CD4-positive, alpha-beta T cell treated with Interleukin-15 for 4 hours (primary cell): ENCODE measurements around the gene INPP5K.
"Not testable (repeated sequence)": the region's sequence is repeated elsewhere in the genome, so short reads cannot be mapped to it uniquely, and the experiment has no call there.

ENCODE experiments used
- DNase-seq: peaks from one replicate; pipeline ENCODE4 v3.0.0-alpha.2; 2020; ENCODE audit warnings: low spot score

Gene INPP5K

DNA sequence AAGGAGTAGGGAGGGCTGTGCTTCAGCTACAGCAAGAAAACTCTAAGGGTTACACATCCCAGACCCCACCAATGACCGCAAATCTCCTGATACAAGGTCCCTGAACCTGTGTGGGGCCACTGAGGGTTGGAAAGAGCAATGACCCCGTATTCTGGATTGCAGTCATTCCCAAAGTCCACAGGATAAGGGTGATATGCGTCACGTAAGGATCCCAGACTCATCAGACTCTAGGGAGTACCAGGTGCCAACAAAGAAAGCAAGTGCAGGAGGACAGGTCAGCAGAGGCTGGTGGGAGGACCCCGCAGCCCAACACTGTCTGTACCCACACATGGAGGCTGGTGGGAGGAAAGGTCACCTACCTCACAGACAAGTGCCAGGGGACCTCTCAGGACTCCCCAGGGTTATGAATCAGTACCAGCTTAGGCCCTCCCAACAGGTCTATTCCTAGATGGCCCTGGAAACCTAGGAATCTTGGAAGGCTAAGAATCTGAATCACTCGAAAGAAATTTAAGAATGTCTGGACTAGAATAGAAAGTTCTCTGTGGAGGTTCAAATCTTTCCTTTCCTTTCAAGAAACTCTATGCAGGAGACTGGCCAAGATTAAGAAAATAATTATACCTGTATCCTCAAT is 30.0 kb upstream of the INPP5K start:
- DNase-seq: no peak

DNA sequence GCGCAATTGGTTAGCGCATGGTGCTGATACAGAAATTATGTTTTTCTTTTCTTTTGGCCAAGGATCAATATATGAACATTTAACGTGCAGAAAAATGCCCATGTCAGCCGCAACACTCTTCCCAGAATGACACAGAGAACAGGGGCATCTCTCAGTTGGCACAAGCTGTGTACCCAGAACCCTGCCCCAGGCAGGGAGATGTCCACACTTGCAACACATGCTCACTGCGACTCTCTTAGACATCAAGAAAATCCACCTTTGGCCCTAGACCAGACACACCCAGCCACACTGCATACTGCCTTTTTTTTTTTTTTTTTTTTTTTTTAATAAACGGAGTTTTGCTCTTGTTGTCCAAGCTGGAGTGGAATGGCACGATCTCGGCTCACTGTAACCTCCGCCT is 29.2 kb upstream of the INPP5K start:
- DNase-seq: no peak

DNA sequence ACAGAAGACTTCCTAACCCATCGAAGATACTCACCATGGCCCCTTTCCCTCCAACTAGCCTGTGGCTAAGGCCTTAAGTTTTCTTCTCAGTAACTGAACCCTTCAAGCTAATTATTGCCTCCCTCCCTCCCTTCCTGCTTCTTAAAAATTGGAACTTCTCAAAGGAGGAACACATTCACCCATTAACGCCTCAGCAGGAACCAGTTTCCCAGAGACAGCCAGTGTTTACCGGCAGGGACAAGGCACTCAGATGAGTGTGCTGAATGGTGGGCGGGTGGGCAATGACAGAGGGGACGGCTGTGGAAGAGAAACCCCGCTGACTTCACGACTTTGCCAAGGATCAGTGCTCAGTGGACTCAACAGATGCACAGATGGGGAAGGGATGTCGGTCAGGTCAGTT is 25.9 kb upstream of the INPP5K start:
- DNase-seq: no peak

DNA sequence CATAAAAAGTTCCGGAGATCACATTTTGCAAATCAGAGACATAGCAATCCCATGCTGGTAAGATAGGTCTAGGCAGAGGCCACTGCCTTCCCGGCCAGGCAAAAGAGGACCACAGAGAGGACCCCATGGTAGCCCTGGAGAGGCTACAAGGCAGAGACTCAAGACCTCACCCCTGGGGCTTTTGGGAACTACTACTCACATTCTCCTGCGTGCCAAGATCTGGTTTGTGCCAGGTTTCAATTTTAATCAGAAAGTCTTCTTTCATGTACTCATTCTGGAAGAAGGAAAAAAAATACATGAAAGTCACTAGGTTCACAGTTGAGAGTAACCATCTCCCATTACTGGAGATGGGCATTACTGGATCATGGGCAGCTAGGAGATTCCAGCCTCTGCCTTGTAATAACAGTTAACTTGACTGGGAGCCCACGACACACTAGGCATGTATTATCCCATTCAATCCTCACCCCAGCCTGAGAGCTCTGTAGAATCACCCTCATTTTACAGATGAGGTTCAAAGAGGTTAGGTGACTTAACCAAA is 25.0 kb upstream of the INPP5K start:
- no peak for DNase-seq

DNA sequence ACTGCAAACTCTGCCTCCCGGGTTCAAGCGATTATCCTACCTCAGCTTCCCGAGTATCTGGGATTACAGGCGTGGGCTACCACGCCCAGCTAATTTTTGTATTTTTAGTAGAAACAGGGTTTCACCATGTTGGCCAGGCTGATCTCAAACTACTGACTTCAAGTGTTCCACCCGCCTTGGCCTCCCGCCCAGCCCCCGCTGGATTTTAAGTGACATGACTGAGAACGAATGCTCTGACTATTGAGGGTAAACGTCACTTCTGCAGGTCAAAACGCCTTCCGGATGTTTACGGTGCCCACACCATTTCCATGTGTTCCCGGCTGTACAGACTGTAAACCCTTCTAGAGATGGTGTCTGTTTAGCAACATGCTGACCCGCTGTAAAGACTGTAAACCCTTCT is 23.4 kb upstream of the INPP5K start:
- DNase-seq: no peak

DNA sequence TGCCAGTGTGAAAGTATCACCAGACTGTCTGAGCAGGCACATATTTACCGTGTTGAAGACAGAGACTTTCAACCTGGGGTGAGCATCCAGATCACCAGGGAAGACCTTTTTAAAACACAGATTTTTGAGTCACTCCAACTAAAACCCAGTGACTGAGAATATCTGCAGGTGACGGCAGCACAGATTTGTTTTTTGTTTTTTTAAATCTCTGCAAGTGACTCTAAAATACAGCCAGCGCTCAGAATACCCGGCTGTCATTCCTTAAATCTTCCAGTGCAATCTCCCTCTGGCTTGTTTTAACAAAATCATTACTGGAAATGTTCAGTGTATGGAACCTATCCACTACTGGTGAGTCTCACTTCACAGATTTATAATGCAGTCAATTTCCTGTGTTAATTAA is 19.3 kb upstream of the INPP5K start:
- DNase-seq: no peak

DNA sequence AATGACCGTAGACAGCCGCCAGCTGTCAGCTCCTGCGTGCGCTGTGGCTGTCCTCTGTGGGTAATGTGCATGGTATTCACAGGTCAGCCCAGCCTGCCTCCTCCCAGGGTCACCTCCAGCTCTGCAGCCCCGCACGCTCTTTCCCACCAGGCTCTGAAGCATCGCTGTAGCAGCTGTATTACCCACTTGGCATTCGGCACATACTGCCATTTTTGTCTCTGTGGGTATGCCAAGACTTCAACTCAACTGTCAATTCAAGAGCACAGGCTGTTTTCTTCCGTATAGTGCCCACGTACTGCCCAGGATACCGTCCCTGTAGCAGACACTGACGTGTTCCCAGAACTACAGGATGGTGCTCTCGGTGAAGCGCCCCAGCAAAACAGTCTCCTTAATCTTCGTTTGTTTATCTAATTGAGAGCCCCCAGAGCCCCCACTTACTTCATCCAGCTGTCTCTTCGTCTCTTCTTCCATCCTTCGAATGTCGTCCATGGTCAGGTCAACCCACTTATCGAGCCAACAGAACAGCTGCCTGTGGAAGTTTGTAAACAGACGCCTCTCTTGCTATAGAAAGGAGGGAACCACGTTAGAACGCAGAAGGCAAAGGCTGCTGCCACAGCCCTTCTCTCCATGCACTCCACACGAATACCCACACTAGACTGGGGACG is 17.4 kb upstream of the INPP5K start:
- DNase-seq: no peak

DNA sequence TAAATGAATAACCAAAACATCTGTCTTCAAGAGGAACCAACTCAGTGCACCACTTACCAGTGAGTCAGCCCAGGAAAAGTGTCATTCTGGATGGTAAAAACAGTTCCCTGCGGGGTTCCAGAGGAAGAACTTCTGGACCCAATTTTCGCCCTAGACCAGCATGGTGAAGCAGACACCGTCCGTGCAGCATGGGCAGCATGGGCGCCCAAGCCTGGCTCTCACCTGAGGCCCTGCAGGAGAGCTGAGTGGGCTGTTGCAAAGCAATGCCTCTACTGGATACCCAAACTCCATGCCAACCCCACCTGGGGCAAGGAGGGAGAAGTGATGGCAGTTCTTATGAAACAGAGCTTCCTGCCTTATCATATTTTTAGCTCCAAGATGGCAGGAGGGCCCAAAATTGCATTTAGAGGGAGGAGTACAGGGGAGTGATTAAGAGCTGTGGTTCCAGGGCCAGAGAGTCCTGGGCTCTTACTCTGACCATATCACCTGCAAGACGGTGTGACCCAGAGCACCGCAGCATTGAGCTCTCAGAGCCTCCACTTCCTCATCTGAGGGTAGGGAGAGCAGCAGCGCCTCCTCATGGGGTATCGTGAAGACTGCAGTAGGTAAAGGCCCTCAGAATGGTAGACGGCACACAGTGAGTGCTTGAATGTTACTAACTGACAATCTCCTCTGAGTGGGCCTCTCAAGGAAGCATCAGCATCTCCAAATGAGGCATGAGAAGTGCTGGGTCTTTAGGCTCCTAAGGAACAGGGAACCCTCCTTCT is 16.6 kb upstream of the INPP5K start:
- DNase-seq: peak; percentile 32

DNA sequence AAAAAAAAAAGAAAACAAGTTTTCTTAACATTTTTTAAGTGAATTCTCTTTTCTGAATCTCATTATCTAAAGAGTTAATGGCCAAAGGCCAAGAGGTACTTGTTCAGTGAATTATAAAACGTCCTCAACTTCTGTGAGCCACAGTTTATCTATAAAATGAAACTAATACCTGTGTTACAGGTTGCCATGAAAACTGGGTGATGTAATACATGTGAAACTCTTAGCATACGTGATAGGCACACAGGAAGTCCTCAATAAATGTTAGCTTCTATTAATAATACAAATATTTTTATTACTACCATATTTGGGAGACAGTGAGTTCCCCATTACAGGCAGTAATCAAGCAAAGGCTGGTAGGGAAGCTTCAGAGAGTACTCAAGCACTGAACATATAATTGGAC is 13.5 kb upstream of the INPP5K start:
- DNase-seq: no peak

DNA sequence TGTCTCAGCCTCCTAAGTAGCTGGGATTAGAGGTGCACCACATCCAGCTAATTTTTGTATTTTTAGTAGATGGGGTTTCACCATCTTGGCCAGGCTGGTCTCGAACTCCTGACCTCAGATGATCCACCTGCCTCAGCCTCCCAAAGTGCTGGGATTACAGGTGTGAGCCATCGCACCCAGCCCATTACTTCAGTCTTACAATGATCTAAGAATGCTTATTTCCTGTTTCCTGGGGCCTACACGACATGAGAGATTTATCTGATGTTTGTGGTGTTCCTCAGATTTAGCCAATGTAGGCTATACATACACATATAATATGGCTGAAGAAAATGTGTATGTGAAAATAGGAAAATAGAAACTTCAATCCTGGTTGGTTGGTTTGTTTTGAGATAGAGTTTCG is 10.5 kb upstream of the INPP5K start:
- DNase-seq: peak; percentile 6

DNA sequence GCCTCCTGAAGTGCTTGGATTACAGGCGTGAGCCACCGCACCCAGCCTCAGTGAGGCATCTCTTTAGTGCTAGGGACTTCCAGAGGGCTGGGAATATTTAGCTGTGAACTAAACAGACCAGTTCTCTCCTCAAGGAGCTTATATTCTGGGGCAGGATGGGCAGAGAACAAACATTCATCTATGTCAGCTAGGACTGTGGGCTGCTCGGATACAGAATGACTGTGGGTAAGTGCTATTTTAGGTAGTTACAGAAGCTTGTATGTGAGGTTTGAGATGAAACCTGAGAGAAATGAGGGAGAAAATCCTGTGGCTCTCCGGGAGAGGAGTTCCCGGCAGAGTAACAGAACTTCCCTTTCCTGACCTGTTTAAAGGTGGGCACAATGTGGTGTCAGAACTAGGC is 6.2 kb upstream of the INPP5K start:
- DNase-seq: no peak

DNA sequence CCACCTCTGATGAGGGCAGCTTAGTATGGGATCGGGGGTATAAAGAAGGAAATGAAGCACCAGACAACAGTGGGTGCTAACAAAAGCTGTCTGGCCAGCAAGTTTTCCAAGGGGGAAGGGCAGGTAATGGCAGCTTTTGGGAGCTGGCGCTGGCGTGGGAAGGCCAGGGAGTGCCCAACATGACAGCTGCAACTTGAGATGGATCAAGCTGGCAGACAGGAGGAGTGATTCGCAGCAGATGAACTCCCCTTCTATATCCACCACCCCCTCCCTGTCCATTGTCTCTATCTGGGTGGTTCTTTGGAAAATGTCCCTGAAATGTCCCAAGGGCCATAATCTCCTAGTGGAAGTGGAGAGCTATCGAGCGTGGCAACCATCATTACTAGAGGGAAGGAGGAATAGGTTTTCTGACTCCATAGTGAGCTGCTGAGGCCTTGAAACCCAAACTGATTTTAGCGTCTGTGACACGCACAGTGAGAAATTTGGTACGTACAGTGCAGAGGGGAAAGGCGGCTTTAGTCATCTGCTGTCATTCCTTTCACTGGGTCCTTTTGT is 4.8 kb upstream of the INPP5K start:
- DNase-seq: no peak

DNA sequence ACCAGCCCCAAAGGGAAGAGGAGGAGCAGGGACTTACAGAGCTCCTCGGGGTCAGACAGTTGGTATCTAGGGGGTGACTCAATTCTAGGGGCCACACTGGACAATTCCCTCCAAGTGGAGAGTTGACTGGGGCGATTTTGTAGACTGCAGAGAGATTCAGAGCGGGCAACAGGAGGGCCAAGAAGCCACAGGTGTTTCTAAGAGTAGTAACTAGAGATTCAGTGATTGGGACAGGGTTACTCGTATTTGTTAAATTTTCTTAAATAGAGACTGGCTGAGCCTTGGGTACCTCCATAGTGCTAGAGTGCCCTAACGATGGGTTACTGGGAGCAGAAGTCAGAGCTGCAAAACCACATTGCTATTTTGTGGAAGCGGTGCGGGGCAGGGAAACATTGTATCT is 3.3 kb upstream of the INPP5K start:
- no peak for DNase-seq

DNA sequence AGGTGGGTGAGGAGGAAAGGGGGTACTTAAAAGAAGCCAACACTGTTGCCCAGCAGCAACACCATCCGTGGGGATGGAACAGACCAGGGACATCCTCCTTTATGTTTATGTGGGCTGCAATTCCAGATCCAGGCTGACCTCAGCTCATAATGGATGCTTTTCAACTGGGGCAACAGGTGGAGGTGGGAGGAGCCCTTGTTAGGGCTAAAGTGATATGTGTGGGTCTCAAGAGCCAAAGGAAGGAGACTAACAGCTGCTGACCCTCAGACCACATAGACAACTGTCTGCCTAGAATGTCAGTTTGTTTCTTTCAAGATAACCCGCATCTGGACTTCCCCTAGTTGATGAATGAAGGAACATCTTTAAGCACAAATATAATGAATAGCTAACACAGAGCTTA is 2.0 kb upstream of the INPP5K start:
- no peak for DNase-seq

DNA sequence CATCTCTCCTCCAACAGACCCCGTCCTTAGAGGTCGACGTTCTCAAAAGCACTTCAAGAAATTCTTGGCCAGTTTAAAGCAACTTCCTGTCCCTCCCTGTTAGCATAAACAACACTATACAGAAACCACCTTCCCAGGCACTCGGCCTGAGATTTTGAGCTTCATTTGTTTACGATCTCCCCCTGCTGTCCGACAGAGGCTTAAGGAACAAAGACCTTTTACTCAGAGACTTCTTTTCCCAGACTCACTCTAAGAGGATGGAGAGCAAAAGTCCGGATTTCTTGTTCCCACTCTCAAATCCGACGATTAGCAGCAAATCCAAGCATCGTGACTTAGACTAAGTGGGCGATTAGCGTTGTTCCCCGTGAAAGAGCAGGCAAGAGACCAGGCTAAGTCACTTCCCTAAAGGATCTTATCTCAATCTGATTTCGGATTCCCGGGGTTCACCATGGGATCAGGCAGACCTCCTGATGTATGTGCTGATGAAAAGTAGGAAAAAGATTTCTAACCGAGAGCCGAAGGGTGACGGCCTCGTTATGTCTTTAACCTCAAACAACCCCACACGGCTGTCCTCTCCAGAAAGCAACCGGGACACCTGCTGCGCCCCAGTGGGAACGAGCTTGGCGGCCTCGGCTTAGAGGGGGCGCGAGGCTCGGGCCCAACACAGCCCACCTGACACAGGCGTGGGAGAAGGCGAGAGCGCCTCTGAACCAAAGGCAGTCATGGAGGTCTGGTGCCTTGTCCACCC is 598 bp downstream of the INPP5K start:
- peak; percentile 71 for DNase-seq

DNA sequence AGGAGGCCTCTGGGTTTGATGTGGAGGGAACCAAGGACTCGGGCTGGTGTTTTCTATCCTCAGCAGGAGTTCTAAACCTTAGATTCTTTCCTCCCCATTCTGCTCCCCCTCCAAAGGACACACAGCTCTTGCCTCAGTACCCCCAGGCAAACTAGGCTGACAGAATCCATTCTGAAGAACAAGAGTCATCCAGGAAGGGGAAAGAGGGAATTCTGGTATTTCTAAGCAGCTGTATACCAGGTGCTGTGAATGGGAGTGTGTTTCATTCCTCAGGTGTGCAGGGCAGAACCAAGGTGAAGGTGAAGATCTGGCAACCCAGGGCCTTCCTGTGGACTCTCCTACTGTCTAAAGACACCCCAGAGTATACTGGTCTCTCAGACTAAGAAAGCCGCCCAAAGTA is 4.1 kb downstream of the INPP5K start:
- no peak for DNase-seq

DNA sequence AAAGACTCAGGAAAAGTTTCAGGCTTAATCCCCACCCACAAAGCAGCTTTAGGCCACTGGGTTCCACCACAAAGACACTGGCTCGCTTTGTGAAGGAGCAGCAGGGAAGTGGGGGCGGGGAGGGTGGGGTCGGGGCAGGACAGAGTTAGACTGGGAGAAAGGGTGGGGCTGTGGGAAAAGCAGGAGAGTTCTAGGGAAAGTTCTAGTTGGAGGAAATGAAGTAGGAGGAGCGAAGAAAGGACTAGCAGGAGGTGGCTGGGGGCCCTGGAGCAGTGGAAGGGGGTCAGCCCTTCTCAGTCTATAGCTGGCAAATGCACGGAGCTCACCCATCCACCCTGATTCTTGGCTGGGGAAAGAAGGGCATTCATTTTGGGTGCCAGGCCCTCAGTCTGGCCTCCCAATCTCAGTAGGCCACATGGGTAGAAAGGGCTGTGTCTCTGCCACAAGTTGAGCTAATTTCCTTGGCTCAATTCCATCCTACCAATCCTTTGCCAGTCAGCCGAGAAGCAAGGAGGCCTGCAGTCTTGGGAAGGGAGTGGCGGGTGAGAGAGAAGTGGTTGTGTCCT is 4.6 kb downstream of the INPP5K start:
- no peak for DNase-seq

DNA sequence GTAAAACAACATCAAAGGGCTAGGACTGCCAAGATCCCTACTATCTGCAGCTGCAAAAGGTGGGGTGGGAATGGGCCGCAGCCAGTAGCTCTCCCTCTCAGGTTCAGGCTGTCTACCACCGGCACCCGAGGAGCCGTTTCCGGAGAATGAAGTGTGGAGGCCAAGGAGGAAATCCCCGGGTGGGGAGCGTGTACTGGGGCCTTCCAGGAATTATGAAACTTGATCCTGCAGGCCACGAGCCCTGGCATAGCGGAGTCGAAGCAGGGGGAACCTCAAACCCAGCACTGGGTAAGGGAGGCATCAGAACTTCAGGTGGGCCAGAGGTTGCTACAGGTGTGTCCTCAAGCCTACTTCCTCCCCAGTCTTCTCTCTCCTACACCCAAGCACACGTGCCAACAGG is 5.1 kb downstream of the INPP5K start:
- DNase-seq: no peak

DNA sequence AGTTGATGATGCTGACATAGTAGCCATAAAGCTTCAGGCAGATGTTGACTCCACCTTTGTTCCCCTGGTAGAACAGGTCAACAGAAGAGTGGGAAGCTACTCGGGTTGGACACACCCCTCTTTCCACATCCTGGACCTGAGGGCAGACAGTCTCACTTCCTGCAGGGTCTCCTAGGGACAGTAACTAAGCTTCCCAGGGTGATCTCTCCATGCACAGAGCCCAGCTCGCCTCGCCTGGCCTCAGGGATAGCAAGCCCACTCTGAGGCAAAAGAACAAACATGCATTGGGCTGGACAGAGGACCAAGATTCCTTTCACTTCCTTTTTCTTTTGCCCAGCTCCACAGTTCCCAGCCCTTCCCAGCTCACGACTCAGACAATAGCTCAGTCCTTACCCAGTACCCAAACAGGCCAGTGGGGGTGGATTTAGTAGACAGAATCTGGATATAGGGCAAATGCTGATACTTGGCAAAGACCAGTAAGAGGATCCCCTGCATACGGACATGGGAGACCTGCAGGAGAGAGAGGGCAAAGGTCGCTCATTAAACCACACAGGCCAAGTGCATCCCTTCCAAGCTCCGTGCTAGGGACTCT is 7.0 kb downstream of the INPP5K start:
- no peak for DNase-seq

DNA sequence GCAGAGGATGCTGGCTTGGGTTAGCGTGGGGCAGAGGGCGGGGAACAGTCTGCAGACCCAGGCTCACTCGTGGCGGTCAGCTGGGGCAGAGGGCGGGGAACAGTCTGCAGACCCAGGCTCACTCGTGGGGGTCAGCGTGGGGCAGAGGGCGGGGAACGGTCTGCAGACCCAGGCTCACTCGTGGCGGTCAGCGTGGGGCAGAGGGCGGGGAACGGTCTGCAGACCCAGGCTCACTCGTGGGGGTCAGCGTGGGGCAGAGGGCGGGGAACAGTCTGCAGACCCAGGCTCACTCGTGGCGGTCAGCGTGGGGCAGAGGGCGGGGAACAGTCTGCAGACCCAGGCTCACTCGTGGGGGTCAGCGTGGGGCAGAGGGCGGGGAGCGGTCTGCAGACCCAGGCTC is 7.7 kb downstream of the INPP5K start:
- not testable (repeated sequence) for DNase-seq

DNA sequence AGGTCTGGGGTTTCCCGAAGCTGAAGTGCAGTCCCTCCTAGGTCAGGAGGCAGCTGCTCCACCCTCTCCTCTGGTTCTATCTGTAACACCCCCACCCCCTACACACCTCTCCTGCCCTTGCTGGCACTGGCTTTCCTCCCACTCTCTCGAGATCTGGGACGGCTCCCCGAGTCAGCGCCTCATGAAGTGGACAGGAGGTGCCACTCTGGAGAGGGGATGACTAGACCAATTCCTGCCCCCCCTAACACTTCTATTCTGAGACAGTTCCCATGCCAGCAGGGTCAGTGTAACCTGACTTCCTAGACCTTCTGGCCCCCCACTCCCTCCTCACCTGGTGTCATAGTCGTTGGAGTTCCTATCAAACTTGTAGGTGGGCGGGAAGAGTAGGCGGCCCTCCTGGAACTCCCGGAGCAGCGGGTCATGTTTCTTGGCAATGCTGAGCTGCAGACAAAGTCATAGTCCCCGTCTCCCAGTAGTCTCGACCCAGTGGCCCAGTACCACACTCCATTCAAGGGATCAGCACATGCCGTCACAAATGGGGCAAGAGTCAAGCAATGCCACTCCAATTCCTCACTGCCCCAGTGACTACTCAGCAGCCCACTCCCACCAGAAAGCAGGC is 9.7 kb downstream of the INPP5K start:
- DNase-seq: no peak
